ENCODE data around the gene RGS19.

RGS19 gene

GRCh38 chr20:64056889-64057627 is 22.3 kb downstream of the RGS19 start:
- no peak for TF ChIP-seq ZBTB7A (IDR thresholded peaks at IDR 0.05; ENCODE audit: low read depth)
- no peak for TF ChIP-seq CEBPB (IDR thresholded peaks at IDR 0.05)
- TF ChIP-seq TEAD4 (IDR thresholded peaks at IDR 0.05) = no peak
- no peak for TF ChIP-seq NFIC (IDR thresholded peaks at IDR 0.05)

- TF ChIP-seq FOXM1 (IDR thresholded peaks at IDR 0.05; ENCODE audit: borderline replicate concordance, low read depth) = no peak
Observed at GRCh38 chr20:64056639-64056888, 22.8 kb downstream of the RGS19 start.

GRCh38 chr20:64055893-64056638 is 23.3 kb downstream of the RGS19 start:
- no peak for TF ChIP-seq MAX (IDR thresholded peaks at IDR 0.05)
- TF ChIP-seq TAF1 (IDR thresholded peaks at IDR 0.05; ENCODE audit: low read depth) = no peak
- no peak for TF ChIP-seq TEAD4 (IDR thresholded peaks at IDR 0.05)
- TF ChIP-seq RAD21 (IDR thresholded peaks at IDR 0.05; ENCODE audit: low read depth) = no peak
- no peak for TF ChIP-seq NFIC (IDR thresholded peaks at IDR 0.05)
- TF ChIP-seq FOXM1 (IDR thresholded peaks at IDR 0.05; ENCODE audit: borderline replicate concordance, low read depth) = no peak
- TF ChIP-seq CREB1 (IDR thresholded peaks at IDR 0.05; ENCODE audit: low read depth) = no peak
- TF ChIP-seq EGR1 (IDR thresholded peaks at IDR 0.05) = no peak
- TF ChIP-seq EP300 (IDR thresholded peaks at IDR 0.05; ENCODE audit: borderline replicate concordance) = no peak
- no peak for TF ChIP-seq USF1 (IDR thresholded peaks at IDR 0.05)
- TF ChIP-seq TCF12 (IDR thresholded peaks at IDR 0.05; ENCODE audit: low read depth) = no peak
- TF ChIP-seq ZBTB7A (IDR thresholded peaks at IDR 0.05; ENCODE audit: low read depth) = no peak
- no peak for TF ChIP-seq REST (IDR thresholded peaks at IDR 0.05; ENCODE audit: low read depth)
- TF ChIP-seq YY1 (IDR thresholded peaks at IDR 0.05; ENCODE audit: low read depth) = no peak
- no peak for TF ChIP-seq CEBPB (IDR thresholded peaks at IDR 0.05)

- no peak for TF ChIP-seq FOXM1 (IDR thresholded peaks at IDR 0.05; ENCODE audit: borderline replicate concordance, low read depth)
Observed at GRCh38 chr20:64055396-64055892, 23.9 kb downstream of the RGS19 start.

GRCh38 chr20:64053841-64054661 is 25.3 kb downstream of the RGS19 start:
- TF ChIP-seq NFIC (IDR thresholded peaks at IDR 0.05) (no peak), ZBTB7A (IDR thresholded peaks at IDR 0.05; ENCODE audit: low read depth) (no peak), RAD21 (IDR thresholded peaks at IDR 0.05; ENCODE audit: low read depth) (no peak), EGR1 (IDR thresholded peaks at IDR 0.05) (no peak), TEAD4 (IDR thresholded peaks at IDR 0.05) (no peak), YY1 (IDR thresholded peaks at IDR 0.05; ENCODE audit: low read depth) (no peak), FOXM1 (IDR thresholded peaks at IDR 0.05; ENCODE audit: borderline replicate concordance, low read depth) (no peak), CEBPB (IDR thresholded peaks at IDR 0.05) (no peak), EP300 (IDR thresholded peaks at IDR 0.05; ENCODE audit: borderline replicate concordance) (no peak), USF1 (IDR thresholded peaks at IDR 0.05) (no peak)

- TF ChIP-seq USF1 (IDR thresholded peaks at IDR 0.05) (no peak), TAF1 (IDR thresholded peaks at IDR 0.05; ENCODE audit: low read depth) (no peak), ZBTB7A (IDR thresholded peaks at IDR 0.05; ENCODE audit: low read depth) (no peak), TCF12 (IDR thresholded peaks at IDR 0.05; ENCODE audit: low read depth) (no peak), CREB1 (IDR thresholded peaks at IDR 0.05; ENCODE audit: low read depth) (no peak), YY1 (IDR thresholded peaks at IDR 0.05; ENCODE audit: low read depth) (no peak), REST (IDR thresholded peaks at IDR 0.05; ENCODE audit: low read depth) (no peak), FOXM1 (IDR thresholded peaks at IDR 0.05; ENCODE audit: borderline replicate concordance, low read depth) (no peak), RAD21 (IDR thresholded peaks at IDR 0.05; ENCODE audit: low read depth) (no peak), CEBPB (IDR thresholded peaks at IDR 0.05) (no peak), TEAD4 (IDR thresholded peaks at IDR 0.05) (no peak), MAX (IDR thresholded peaks at IDR 0.05) (no peak), NFIC (IDR thresholded peaks at IDR 0.05) (no peak)
Observed at GRCh38 chr20:64052987-64053840, 26.1 kb downstream of the RGS19 start.
